ENCODE measurements around the gene KAZN. TPM values are rescaled to one million over a fixed set of nuclear protein-coding genes. Genes with fewer than 3 reads are reported as not detected.

Gene KAZN
- polyA plus RNA-seq, 1 of the 3 experiments (the other 2 are of a cell fraction) = 6.8 TPM

DNA sequence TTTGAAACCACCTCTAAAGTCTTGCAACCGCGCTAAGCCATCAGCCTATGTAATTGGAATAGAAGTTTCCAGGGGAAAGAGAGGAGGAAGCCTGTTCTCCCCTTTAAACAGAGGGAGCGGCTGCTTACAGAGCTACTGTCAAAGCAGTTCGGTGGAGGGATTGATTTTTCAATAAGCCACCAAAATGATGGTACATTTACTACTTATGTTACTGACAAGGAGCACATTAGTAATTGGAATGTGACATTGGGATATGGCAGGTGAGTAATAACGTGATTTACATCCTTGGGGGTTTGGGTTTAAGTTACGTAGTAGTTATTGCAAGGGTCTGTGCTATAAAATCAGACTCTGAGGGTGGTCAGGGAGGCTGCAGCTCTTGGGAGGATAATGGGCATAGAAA is 257.3 kb downstream of the KAZN start:
- WGBS (ENCODE audit: low lambda C conversion rate) = 44% methylated on average over 6 of the region's 6 CpGs

DNA sequence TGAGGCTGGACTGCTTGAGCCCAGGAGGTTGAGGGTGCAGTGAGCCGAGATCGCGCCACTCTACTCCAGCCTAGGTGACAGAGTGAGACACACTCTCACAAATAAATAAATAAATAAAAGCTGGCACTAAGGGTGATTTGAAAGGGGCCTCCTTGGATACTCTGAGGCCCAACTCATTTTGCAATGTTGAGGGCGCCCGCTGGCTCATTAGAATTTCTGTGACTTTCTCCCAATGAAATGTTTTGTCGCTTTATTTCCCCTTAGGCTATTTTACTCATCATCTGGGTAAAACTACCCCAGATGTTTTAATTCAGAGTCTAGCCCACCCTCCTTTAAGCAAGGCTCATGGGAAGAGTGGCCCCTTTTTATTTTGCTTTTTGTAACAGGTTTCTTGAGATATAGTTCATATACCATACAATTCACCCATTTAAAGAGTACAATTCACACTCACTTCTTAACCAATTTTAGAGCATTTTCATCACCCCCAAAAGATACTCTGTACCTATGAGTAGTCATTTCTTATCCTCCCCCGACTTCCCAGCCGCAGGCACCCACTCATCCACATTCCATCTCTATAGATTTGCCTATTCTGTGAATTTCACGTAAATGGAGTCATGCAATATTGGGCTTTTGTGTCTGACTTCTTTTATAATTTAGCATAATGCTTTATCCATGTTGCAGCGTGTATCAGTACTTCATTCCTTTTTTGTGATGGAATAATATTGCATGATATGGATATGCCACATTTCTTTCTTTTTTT is 259.1 kb downstream of the KAZN start:
- Histone ChIP-seq H3K4me3 (ENCODE audit: low read depth in 2 of 2, low read length in 1 of 2) (no peak overlapping the region), H3K9ac (no peak overlapping the region), H3K27me3 (ENCODE audit: insufficient read depth) (no peaks in the 10 kb centered on the region), H3K9me3 (no peaks in the 10 kb centered on the region), H3K9me2 (no peaks in the 10 kb centered on the region), H3K36me3 (replicated peaks in 1 of 2; ENCODE audit: control insufficient read depth in 1 of 2, insufficient read depth in 2 of 2, low read length in 1 of 2) (no peaks in the 10 kb centered on the region), H3F3A (replicated peaks; ENCODE audit: insufficient read depth) (no peaks in the 10 kb centered on the region), H3K79me2 (ENCODE audit: insufficient read depth) (no peaks in the 10 kb centered on the region), H3K4me2 (no peak overlapping the region), H3K4me1 (ENCODE audit: control insufficient read depth in 1 of 2, insufficient read depth in 2 of 2, low read depth in 1 of 2, low read length in 1 of 2) (no peaks in the 10 kb centered on the region; a peak in 1 of 4 replicates), H2AFZ (ENCODE audit: low read depth) (no peak overlapping the region), H3K27ac (ENCODE audit: low read depth in 2 of 2, low read length in 1 of 2) (no peak overlapping the region), H4K20me1 (ENCODE audit: insufficient read depth) (no peaks in the 10 kb centered on the region)
- CTCF ChIA-PET = no interaction called here
- 55% methylated on average over 10 of the region's 10 CpGs for WGBS (ENCODE audit: low lambda C conversion rate)
- no peak for DNase-seq
- POLR2A ChIA-PET = no interaction called here
- TF ChIP-seq TCF12 (IDR thresholded peaks at IDR 0.05) (no peak), CHD2 (IDR thresholded peaks at IDR 0.05; ENCODE audit: low read length, partially characterized antibody) (no peak), TAF1 (IDR thresholded peaks at IDR 0.05; ENCODE audit: borderline replicate concordance, low read depth, low read length) (no peak), RCOR1 (IDR thresholded peaks at IDR 0.05; ENCODE audit: low read length) (no peak), EZH2phosphoT487 (IDR thresholded peaks at IDR 0.05; ENCODE audit: borderline replicate concordance, low read depth) (no peak), NFIC (IDR thresholded peaks at IDR 0.05; ENCODE audit: borderline replicate concordance) (no peak)
- TF ChIP-seq, protein P1, sequence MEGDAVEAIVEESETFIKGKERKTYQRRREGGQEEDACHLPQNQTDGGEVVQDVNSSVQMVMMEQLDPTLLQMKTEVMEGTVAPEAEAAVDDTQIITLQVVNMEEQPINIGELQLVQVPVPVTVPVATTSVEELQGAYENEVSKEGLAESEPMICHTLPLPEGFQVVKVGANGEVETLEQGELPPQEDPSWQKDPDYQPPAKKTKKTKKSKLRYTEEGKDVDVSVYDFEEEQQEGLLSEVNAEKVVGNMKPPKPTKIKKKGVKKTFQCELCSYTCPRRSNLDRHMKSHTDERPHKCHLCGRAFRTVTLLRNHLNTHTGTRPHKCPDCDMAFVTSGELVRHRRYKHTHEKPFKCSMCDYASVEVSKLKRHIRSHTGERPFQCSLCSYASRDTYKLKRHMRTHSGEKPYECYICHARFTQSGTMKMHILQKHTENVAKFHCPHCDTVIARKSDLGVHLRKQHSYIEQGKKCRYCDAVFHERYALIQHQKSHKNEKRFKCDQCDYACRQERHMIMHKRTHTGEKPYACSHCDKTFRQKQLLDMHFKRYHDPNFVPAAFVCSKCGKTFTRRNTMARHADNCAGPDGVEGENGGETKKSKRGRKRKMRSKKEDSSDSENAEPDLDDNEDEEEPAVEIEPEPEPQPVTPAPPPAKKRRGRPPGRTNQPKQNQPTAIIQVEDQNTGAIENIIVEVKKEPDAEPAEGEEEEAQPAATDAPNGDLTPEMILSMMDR (IDR thresholded peaks at IDR 0.05) = no peak
- TF ChIP-seq, protein P2, sequence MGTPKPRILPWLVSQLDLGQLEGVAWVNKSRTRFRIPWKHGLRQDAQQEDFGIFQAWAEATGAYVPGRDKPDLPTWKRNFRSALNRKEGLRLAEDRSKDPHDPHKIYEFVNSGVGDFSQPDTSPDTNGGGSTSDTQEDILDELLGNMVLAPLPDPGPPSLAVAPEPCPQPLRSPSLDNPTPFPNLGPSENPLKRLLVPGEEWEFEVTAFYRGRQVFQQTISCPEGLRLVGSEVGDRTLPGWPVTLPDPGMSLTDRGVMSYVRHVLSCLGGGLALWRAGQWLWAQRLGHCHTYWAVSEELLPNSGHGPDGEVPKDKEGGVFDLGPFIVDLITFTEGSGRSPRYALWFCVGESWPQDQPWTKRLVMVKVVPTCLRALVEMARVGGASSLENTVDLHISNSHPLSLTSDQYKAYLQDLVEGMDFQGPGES (IDR thresholded peaks at IDR 0.05; ENCODE audit: low read depth, low read length) = no peak
- TF ChIP-seq, protein P3, sequence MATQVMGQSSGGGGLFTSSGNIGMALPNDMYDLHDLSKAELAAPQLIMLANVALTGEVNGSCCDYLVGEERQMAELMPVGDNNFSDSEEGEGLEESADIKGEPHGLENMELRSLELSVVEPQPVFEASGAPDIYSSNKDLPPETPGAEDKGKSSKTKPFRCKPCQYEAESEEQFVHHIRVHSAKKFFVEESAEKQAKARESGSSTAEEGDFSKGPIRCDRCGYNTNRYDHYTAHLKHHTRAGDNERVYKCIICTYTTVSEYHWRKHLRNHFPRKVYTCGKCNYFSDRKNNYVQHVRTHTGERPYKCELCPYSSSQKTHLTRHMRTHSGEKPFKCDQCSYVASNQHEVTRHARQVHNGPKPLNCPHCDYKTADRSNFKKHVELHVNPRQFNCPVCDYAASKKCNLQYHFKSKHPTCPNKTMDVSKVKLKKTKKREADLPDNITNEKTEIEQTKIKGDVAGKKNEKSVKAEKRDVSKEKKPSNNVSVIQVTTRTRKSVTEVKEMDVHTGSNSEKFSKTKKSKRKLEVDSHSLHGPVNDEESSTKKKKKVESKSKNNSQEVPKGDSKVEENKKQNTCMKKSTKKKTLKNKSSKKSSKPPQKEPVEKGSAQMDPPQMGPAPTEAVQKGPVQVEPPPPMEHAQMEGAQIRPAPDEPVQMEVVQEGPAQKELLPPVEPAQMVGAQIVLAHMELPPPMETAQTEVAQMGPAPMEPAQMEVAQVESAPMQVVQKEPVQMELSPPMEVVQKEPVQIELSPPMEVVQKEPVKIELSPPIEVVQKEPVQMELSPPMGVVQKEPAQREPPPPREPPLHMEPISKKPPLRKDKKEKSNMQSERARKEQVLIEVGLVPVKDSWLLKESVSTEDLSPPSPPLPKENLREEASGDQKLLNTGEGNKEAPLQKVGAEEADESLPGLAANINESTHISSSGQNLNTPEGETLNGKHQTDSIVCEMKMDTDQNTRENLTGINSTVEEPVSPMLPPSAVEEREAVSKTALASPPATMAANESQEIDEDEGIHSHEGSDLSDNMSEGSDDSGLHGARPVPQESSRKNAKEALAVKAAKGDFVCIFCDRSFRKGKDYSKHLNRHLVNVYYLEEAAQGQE (IDR thresholded peaks at IDR 0.05; ENCODE audit: low read depth, low read length) = no peak

More for the DNA sequence above, 257.3 kb downstream of the KAZN start:
- H3K9me2 ChIP-seq = no peaks in the 10 kb centered on the region
- H3K9me3 ChIP-seq = no peaks in the 10 kb centered on the region
- H3K4me2 ChIP-seq = no peak overlapping the region
- no peak overlapping the region for H2AFZ ChIP-seq (ENCODE audit: low read depth)
- TF ChIP-seq TCF12 (IDR thresholded peaks at IDR 0.05) (no peak), MXI1 (IDR thresholded peaks at IDR 0.05; ENCODE audit: low read depth, low read length) (no peak), TEAD4 (IDR thresholded peaks at IDR 0.05; ENCODE audit: borderline replicate concordance, insufficient read depth) (no peak), POLR2AphosphoS5 (IDR thresholded peaks at IDR 0.05; ENCODE audit: low read depth, low read length) (no peak)
- TF ChIP-seq, protein P1 (IDR thresholded peaks at IDR 0.05) = no peak
- CTCF ChIA-PET = interaction anchor here (0.5 to 1.6 kb wide), 3 partner anchors 17 to 574 kb away, joined by 3 read pairs; no protein-coding TSS in a partner anchor
- no peaks in the 10 kb centered on the region for H3K79me2 ChIP-seq (ENCODE audit: insufficient read depth)
- H4K20me1 ChIP-seq (ENCODE audit: insufficient read depth) = no peaks in the 10 kb centered on the region
- no peaks in the 10 kb centered on the region for H3F3A ChIP-seq (replicated peaks; ENCODE audit: insufficient read depth)
- H3K9ac ChIP-seq = no peak overlapping the region
- H3K4me3 ChIP-seq (ENCODE audit: low read depth in 2 of 2, low read length in 1 of 2) = no peak overlapping the region
- H3K4me1 ChIP-seq (ENCODE audit: control insufficient read depth in 1 of 2, insufficient read depth in 2 of 2, low read depth in 1 of 2, low read length in 1 of 2) = peaks cover 0 to 5% of the 10 kb centered on the region in 2 experiments; a peak in 1 of 4 replicates
- no peak overlapping the region for H3K27ac ChIP-seq (ENCODE audit: low read depth in 2 of 2, low read length in 1 of 2)
- no peaks in the 10 kb centered on the region for H3K27me3 ChIP-seq (ENCODE audit: insufficient read depth)
- DNase-seq = no peak
- POLR2A ChIA-PET = no interaction called here
- no peaks in the 10 kb centered on the region for H3K36me3 ChIP-seq (replicated peaks in 1 of 2; ENCODE audit: control insufficient read depth in 1 of 2, insufficient read depth in 2 of 2, low read length in 1 of 2)
